GM19351 (cell line): ENCODE results near the gene GPR161.

ENCODE experiments used
- ATAC-seq: cut with Tn5 transposase; IDR thresholded peaks from one replicate; pipeline ENCODE4 v1.9.1; 2021; ENCODE audit warnings: mild to moderate bottlenecking, moderate library complexity; ENCODE audit not compliant: unreplicated experiment

Gene GPR161

DNA sequence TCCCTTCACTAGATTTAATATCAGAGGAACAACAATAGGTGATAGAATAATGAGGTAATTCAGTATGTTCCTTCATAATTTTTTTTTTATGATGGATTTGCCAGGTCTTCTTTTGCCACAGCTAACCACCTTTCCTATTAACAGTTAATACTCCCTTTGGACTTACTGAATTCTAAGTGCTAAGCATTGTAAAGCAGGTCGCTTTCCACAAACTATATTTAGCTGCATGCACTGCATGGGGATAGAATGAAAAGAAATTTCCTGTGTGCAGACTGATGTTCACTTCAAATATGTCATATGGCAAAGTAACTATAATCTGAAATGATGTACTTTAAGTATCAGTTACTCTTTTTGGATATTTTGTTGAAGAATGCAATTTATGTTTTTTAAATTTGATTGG lies 85.8 kb downstream of the GPR161 start:
- ATAC-seq, result no peak

DNA sequence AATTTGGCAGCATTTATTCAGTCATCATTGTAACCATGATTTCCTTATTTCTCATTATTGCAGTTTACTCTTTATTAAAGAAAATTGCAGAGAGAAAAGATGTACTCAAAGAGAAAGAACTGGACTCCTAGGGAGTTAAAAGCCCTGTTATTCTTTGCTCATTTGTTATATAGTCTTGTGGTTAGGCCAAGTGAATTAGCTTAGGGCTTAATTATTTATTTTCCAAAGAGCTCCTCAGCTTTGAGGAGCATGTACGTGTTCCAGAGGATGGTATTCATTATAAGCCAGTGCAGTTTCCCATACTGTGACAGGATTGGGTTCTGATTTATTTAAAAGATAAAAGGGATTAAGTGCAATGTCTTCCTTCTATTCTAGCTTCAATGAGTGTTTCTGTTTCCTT lies 86.4 kb downstream of the GPR161 start:
- no peak for ATAC-seq

DNA sequence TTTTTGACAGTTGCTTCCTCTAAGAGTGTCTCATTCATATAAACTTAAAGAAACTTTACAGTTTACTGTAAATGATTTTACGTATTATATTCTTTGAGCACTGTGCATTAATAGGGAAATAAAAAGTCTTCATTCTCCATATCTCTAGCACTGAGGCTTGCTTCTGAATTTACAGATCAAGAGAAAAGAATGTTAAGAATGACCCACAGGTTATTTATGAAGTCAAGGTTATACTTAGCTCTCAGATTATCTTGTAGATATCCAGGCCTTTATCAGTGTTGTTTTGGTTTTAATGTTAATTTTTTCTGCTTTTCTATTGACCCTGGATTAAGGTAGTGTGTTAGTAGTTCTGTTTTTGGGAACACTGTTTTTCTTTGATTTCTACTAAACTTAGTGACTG lies 91.4 kb downstream of the GPR161 start:
- ATAC-seq, result no peak

DNA sequence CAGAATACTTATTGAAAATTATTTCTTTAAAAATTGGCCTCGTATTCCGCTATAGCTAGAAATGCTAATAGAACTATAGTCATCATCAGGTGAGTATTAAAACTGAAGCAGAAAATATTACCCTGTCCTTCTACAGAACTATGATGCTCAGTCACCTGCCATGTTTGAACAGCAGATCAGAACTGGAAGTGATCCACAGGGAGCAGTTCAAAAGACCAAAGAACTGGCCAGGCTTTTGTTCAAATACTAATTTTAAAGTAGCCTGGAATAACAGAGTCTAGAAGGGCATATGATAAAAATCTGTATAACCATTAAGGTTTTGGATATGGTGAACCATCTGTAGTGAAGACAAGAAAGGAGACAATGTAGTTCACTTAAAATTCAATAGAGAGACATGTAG lies 94.4 kb downstream of the GPR161 start:
- ATAC-seq, result no peak

DNA sequence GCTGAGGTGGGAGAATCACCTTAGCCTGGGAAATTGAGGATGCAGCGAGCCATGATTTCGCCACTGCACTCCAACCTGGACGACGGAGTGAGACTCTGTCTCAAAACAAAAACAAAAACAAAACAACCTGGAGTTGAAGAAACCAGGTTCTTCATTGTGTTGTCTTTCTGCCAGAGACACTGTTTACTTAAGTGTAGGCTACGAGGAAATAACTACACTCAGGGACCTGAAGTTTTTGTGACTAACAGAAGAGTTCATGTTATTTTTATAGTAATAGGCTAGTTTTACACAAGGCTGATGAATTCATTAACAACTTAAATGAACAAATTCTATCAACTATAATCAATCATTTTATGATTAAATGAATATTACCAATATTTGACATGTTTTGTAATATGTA lies 101.4 kb downstream of the GPR161 start:
- ATAC-seq, result no peak

DNA sequence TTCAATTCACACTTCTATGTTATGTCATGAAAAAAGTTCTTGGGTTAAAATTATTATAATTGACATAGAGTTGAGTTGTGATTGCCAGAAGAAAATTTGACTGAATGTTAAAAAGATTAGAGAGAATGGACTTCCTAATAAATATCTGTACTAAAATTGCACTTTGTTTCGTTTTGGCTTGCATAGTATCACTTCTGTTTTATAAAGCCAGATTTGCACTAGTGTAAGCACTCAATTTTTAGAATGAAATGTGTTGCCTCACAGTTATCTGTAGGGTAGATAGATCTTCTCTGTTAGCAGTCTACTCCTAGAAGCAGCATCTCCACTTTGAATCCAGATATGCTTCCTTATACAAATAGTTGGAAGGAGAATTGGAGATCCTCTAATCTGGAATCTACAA lies 104.7 kb downstream of the GPR161 start:
- ATAC-seq, result peak; percentile 70

DNA sequence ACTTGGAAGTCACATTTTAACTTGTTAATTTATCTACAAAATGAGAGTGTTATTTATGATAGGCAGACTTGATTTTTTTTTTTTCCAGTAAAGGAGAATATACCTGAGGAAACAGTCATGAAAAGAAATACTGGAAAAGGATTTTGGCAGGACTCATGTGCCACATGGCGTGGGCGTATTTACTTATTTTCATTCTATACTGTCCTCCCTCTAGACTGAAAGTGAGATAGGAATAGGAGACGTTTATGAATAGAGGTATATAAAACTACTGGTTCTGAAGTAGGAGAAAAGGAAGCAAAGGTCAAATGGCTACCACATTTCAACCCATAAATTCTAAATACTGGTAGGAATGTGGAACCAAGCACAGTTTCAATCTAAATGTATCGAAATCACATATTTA lies 105.1 kb downstream of the GPR161 start:
- no peak for ATAC-seq

DNA sequence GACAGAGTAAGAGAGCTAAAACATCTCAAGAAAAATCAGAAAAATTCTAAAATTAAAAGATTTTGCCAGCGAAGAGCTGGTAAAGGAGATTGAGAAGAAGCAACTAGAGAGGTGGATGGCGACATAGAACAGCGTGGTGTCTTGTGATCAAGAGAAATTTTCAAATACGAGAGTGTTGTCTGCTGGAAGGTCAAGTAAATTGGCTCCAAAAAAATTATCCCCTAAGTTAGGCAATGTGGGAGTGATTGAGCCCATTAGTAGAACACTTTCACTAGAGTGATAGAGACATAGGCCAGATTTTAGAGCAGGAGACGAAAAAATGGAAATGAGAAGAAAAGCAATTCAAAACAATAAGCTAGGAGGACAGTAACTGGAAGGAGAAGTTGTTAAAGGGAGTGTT lies 105.5 kb downstream of the GPR161 start:
- ATAC-seq, result no peak
